NT2/D1 (cell line): Measurements from ENCODE around the gene NR2F1-AS1.

Experiments used
- DNase-seq: peaks from one replicate; pipeline ENCODE4 v3.0.0-alpha.2; 2011; ENCODE audit warnings: low read depth, low spot score
- H3K27me3 ChIP-seq: 2 replicates; pipeline ENCODE4 v1.6.0; 2011; ENCODE audit warnings: mild to moderate bottlenecking; ENCODE audit not compliant: insufficient read length, insufficient read depth
- H3K36me3 ChIP-seq: 2 replicates; pipeline ENCODE4 v1.6.1; 2011; ENCODE audit warnings: mild to moderate bottlenecking, low read length, mixed read lengths; ENCODE audit not compliant: insufficient read depth, insufficient read length
- H3K4me1 ChIP-seq: 2 replicates; pipeline ENCODE4 v1.5.1; 2011; ENCODE audit not compliant: insufficient read depth, insufficient read length
- H3K4me3 ChIP-seq: 2 replicates; pipeline ENCODE4 v1.5.1; 2011; ENCODE audit warnings: low read depth; ENCODE audit not compliant: insufficient read length
- H3K9ac ChIP-seq: 2 replicates; pipeline ENCODE4 v1.6.0; 2011; ENCODE audit warnings: low read depth; ENCODE audit not compliant: insufficient read length
- H3K9me3 ChIP-seq: 2 replicates; pipeline ENCODE4 v1.5.1; 2011; ENCODE audit warnings: mild to moderate bottlenecking, low read length; ENCODE audit not compliant: insufficient read depth
- SUZ12 ChIP-seq: IDR thresholded peaks from 2 replicates; pipeline ENCODE4 v1.6.1; 2011; ENCODE audit not compliant: insufficient read length, insufficient read depth; ENCODE audit errors: extremely low read depth
- YY1 ChIP-seq: IDR thresholded peaks from 2 replicates; pipeline ENCODE4 v1.6.1; 2011; ENCODE audit not compliant: insufficient read length, insufficient read depth
- ZNF274 ChIP-seq: IDR thresholded peaks from 2 replicates; pipeline ENCODE4 v1.6.1; 2011; ENCODE audit warnings: mild to moderate bottlenecking, low read depth, low read length

Gene NR2F1-AS1

DNA sequence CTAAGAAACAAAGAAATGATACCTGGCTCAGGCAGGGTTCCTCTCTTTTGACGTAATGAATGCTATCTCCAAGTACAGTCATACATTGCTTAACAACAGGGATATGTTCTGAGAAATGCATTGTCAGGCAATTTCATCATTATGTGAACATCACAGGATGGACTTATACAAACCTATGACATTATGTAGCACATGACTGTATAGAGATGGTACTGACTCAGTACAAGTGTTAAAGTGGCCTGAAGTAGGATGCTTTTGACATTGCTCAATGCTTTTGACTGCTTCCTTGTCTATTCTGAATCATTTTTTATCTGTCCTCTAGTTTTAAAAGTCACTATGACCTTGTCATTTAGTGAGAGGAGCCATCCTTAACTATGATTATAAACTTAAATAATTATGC is 147.6 kb downstream of the NR2F1-AS1 start:
- Histone ChIP-seq H3K4me3 (no peak overlapping the region), H3K36me3 (no peaks in the 10 kb centered on the region), H3K27me3 (no peaks in the 10 kb centered on the region), H3K9ac (no peak overlapping the region), H3K4me1 (no peaks in the 10 kb centered on the region), H3K9me3 (no peaks in the 10 kb centered on the region)
- no peak for DNase-seq
- TF ChIP-seq ZNF274 = no peak
- TF ChIP-seq YY1 = no peak
- TF ChIP-seq SUZ12 = no peak

DNA sequence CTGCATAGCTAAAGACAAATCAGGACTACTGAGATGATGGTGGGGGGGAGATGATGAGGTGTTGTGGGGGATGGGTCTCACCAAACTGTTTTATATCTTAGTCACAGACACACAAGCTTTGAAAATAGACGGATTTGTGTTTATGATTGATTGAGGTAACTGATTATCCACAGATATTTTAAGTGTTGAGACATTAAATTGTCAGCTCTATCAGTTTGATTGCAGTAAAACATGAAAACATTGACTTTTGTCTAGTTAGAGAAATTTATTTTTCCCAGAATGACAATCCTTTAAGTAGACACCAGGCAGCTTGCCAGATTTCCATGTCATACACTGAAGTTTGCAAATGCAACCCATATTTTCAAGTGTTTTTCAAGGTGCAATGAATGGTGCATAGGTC is 149.8 kb downstream of the NR2F1-AS1 start:
- H3K27me3 ChIP-seq = no peaks in the 10 kb centered on the region
- no peaks in the 10 kb centered on the region for H3K9me3 ChIP-seq
- H3K9ac ChIP-seq = no peak overlapping the region
- no peaks in the 10 kb centered on the region for H3K4me1 ChIP-seq
- H3K4me3 ChIP-seq = no peak overlapping the region
- no peaks in the 10 kb centered on the region for H3K36me3 ChIP-seq
- no peak for DNase-seq
- no peak for TF ChIP-seq SUZ12
- TF ChIP-seq ZNF274 = no peak
- no peak for TF ChIP-seq YY1

DNA sequence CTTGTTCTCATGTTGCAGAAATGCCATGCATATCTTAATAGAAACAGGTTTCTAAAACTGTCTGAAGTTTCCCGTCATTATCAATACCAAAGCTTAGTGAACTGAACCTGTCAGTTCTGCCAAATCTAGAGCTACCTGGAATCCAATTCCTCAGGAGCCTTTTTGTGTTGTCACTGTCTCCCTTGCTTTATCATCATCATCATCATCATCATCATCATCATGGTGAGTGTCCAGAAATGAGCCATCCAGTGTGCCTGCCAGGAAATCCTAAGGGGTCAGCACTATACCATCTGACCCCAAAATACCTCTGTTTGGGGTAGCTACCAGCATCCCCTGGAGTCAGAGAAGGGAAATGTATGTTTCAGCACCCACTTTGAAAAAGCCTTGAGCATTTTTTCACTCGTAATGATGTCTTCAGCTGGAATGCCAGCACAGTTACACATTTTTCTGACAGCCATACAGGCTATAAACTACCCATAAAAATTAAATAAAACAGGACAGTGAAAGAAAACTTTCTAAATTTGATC is 150.3 kb downstream of the NR2F1-AS1 start:
- Histone ChIP-seq H3K9me3 (no peaks in the 10 kb centered on the region), H3K4me1 (no peaks in the 10 kb centered on the region), H3K27me3 (no peaks in the 10 kb centered on the region), H3K36me3 (no peaks in the 10 kb centered on the region), H3K4me3 (no peak overlapping the region), H3K9ac (no peak overlapping the region)
- DNase-seq = no peak
- TF ChIP-seq SUZ12 (no peak), YY1 (no peak), ZNF274 (no peak)

DNA sequence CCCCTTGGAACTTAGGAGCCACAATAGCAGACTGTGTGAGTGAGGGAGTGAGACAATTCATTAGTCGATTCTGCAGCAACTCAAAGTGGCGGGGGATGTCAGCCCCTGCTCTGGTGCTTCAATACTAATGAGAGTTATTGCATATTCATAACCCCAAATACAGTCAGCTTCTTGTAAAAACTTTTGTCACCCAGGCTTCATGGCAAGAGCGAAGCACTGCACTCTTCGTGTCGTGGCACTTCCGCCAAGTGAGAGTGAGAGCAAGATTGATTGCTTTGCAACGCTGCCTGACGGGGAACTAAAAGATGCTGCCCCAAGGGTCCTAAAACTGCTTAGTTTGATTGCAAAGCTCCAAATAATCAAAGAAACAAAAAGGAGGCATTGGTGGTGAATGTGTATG is 150.9 kb downstream of the NR2F1-AS1 start:
- Histone ChIP-seq H3K9me3 (no peaks in the 10 kb centered on the region), H3K27me3 (no peaks in the 10 kb centered on the region), H3K9ac (no peak overlapping the region), H3K4me1 (no peaks in the 10 kb centered on the region), H3K36me3 (no peaks in the 10 kb centered on the region), H3K4me3 (no peak overlapping the region)
- no peak for TF ChIP-seq SUZ12
- DNase-seq = no peak

DNA sequence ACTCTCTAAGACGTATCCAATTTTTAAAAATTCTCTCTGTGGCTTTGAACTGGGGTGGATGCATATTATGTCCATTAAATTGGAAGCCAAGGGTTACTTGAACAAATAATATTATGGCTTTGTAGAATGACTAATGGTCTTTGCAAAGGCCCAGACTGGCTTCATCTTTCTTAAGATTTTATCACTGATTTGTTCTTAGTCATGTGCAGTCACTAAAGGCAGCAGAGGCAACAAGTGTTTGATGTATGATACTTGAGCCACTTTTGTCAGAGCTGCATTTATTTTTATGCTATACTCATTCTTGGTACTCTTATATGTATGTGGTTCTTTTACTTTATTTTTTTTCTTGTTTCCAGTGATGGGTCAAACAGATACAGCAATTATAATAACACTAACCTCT is 152.2 kb downstream of the NR2F1-AS1 start:
- no peaks in the 10 kb centered on the region for H3K36me3 ChIP-seq
- DNase-seq = no peak
- H3K27me3 ChIP-seq = no peaks in the 10 kb centered on the region
- no peak for TF ChIP-seq ZNF274
- no peak for TF ChIP-seq YY1
- TF ChIP-seq SUZ12 = no peak
- H3K9ac ChIP-seq = no peak overlapping the region
- H3K9me3 ChIP-seq = no peaks in the 10 kb centered on the region
- no peaks in the 10 kb centered on the region for H3K4me1 ChIP-seq
- no peak overlapping the region for H3K4me3 ChIP-seq

DNA sequence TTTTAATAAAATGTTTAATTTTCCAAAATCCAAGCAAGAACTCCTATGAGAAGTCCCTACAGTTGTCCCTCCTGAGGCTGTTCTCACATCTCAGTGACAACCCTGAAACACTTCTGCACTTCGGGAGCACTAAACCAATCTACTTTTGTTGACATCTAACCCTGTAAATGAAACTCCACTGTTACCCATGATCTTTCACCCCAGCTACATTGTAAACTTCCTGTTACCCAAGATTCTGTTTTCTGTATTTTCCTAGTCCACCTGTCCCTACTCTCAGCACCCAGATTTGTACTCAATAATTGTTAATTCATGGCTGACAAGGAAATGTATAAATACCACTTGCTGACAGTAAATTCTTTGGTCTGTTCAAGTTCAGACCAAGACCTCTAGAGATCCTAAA is 153.7 kb downstream of the NR2F1-AS1 start:
- no peaks in the 10 kb centered on the region for H3K36me3 ChIP-seq
- TF ChIP-seq SUZ12 (no peak), YY1 (no peak), ZNF274 (no peak)
- no peak for DNase-seq
- H3K27me3 ChIP-seq = no peaks in the 10 kb centered on the region
- no peak overlapping the region for H3K9ac ChIP-seq
- no peaks in the 10 kb centered on the region for H3K4me1 ChIP-seq
- H3K4me3 ChIP-seq = no peak overlapping the region
- no peaks in the 10 kb centered on the region for H3K9me3 ChIP-seq

DNA sequence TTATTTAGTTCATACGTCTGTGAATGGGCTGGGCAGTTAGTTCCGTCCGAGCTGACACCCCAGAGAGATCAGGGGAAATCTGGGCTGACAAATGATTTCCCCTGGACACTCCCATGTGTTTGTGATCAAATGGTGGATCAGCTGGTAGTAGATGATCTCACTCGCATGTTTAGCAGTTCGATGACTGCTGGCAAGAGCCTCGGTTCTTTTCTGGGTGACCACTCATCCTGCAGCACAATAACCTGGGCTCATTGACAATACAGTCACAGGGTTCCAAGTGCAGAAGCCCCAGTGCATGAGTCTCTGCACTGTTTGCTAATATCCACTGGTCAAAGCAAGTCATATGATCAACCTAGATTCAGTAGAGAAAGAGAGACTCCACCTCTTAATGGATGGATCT is 155.9 kb downstream of the NR2F1-AS1 start:
- peaks cover 4% of the 10 kb centered on the region for H3K4me1 ChIP-seq
- no peak overlapping the region for H3K4me3 ChIP-seq
- no peak for DNase-seq
- no peaks in the 10 kb centered on the region for H3K27me3 ChIP-seq
- no peak for TF ChIP-seq SUZ12
- TF ChIP-seq ZNF274 = no peak
- H3K36me3 ChIP-seq = no peaks in the 10 kb centered on the region
- no peaks in the 10 kb centered on the region for H3K9me3 ChIP-seq
- no peak overlapping the region for H3K9ac ChIP-seq

DNA sequence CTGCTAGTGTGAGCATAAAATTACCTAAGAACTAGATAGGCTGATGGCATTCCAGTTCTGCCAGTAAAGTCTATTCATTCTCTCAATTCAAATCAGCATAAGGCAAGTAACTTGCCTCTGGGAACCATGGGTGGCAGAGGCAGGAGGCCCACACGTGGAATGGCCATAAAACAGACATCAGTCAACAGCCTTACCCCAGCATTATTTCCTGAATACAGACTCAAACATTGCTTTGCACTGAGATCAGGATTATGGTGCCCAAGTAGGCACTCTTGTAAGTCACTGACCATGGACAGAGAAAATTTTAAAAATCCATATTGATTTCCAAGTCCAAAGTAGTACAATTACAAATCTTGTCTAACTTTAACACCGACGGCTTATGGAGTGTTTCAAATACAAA is 157.7 kb downstream of the NR2F1-AS1 start:
- TF ChIP-seq ZNF274 (no peak), SUZ12 (no peak), YY1 (no peak)
- no peak overlapping the region for H3K9ac ChIP-seq
- H3K4me1 ChIP-seq = peaks cover 4% of the 10 kb centered on the region
- H3K4me3 ChIP-seq = no peak overlapping the region
- no peaks in the 10 kb centered on the region for H3K27me3 ChIP-seq
- DNase-seq = no peak
- H3K9me3 ChIP-seq = no peaks in the 10 kb centered on the region
- no peaks in the 10 kb centered on the region for H3K36me3 ChIP-seq
